Naive thymus-derived CD4-positive, alpha-beta T cell (primary cell): ENCODE measurements around the gene SIAH1. TPM values are rescaled to one million over a fixed set of nuclear protein-coding genes. Genes with fewer than 3 reads are reported as not detected.
"Not testable (repeated sequence)": the region's sequence is repeated elsewhere in the genome, so short reads cannot be mapped to it uniquely, and the experiment has no call there.

Experiments used
- ATAC-seq: fragments of 150-1000 bp; cut with Tn5 transposase; 2 replicates; pipeline ENCODE4 v1.10.0; 2021; ENCODE audit warnings: mild to moderate bottlenecking, moderate library complexity
- CTCF ChIA-PET: fragments of 350-600 bp; sonication (Branson Sonifier 250); formaldehyde crosslinking; loops from one replicate; lab custom pipeline; 2021; ENCODE audit warnings: antibody characterized with exemption; lab: Charles Lee
- POLR2A ChIA-PET: fragments of 350-600 bp; sonication (Branson Sonifier 250); formaldehyde crosslinking; loops from one replicate; lab custom pipeline; 2021; ENCODE audit warnings: antibody characterized with exemption, inconsistent platforms; lab: Charles Lee
- DNase-seq, 9 donors: peaks; one replicate each; pipeline versions ENCODE4 v3.0.0 to v3.0.0-alpha.2; 2020 to 2022; ENCODE audit warnings: mixed read lengths in 1 of 9
- H3K27ac ChIP-seq: one replicate; pipeline ENCODE4 v1.7.0; 2013; ENCODE audit warnings: mild to moderate bottlenecking, low read depth, low read length, moderate library complexity
- H3K27me3 ChIP-seq, 2 donors: one replicate each; pipeline ENCODE4 v1.7.0; 2013; ENCODE audit warnings: low read length in 2 of 2, mild to moderate bottlenecking in 2 of 2, moderate library complexity in 2 of 2; ENCODE audit not compliant: control insufficient read depth in 2 of 2, insufficient read depth in 2 of 2
- H3K36me3 ChIP-seq, 3 experiments: 1 replicate in 2 of 3; 2 replicates in 1 of 3; pipeline ENCODE4 v1.7.0; 2013; ENCODE audit warnings: low read length in 3 of 3, mild to moderate bottlenecking in 3 of 3, moderate library complexity in 1 of 3; ENCODE audit not compliant: insufficient read depth in 3 of 3, control insufficient read depth in 2 of 3
- H3K4me1 ChIP-seq, 2 donors: one replicate each; pipeline ENCODE4 v1.7.0; 2013; ENCODE audit warnings: low read length in 2 of 2, mild to moderate bottlenecking in 2 of 2, moderate library complexity in 1 of 2; ENCODE audit not compliant: control insufficient read depth in 2 of 2, insufficient read depth in 2 of 2
- H3K4me3 ChIP-seq: 2 replicates; pipeline ENCODE4 v1.7.0; 2013; ENCODE audit warnings: mild to moderate bottlenecking, low read length
- H3K9me3 ChIP-seq, 3 experiments: 1 replicate in 2 of 3; 2 replicates in 1 of 3; pipeline ENCODE4 v1.7.0; 2013; ENCODE audit warnings: low read length in 3 of 3; ENCODE audit not compliant: control insufficient read depth in 2 of 3
- H3K27ac Mint-ChIP-seq, 9 donors: one replicate each; pipeline ENCODE4 v1.8.0; 2020 to 2022; ENCODE audit warnings: mixed read lengths in 9 of 9, mild to moderate bottlenecking in 8 of 9, moderate library complexity in 5 of 9, inconsistent platforms in 2 of 9
- H3K27me3 Mint-ChIP-seq, 5 donors: one replicate each; pipeline ENCODE4 v1.8.0; 2021 to 2022; ENCODE audit warnings: mixed read lengths in 5 of 5, mild to moderate bottlenecking in 1 of 5
- H3K36me3 Mint-ChIP-seq, 5 donors: one replicate each; pipeline ENCODE4 v1.8.0; 2020 to 2022; ENCODE audit warnings: mixed read lengths in 5 of 5, mild to moderate bottlenecking in 3 of 5, inconsistent platforms in 1 of 5
- H3K4me1 Mint-ChIP-seq, 7 donors: one replicate each; pipeline ENCODE4 v1.8.0; 2020 to 2022; ENCODE audit warnings: mixed read lengths in 7 of 7, mild to moderate bottlenecking in 3 of 7, inconsistent platforms in 1 of 7
- H3K4me3 Mint-ChIP-seq, 10 donors: one replicate each; pipeline ENCODE4 v1.8.0; 2020 to 2022; ENCODE audit warnings: mild to moderate bottlenecking in 10 of 10, mixed read lengths in 10 of 10, moderate library complexity in 6 of 10, inconsistent platforms in 2 of 10
- H3K9me3 Mint-ChIP-seq, 11 donors: one replicate each; pipeline ENCODE4 v1.8.0; 2020 to 2022; ENCODE audit warnings: mixed read lengths in 11 of 11, mild to moderate bottlenecking in 4 of 11, inconsistent platforms in 1 of 11, moderate library complexity in 1 of 11
- intact Hi-C, 2 donors: fragments of 100-400 bp; cut with micrococcal nuclease; formaldehyde crosslinking; loops; one replicate each; pipeline ENCODE4 v1.15.1; 2023
- polyA plus RNA-seq, 2 donors: library from polyadenylated mRNA; unstranded; fragments of 300-500 nt; fragmentation: Illumina TruSeq; gene quantifications; one replicate each; pipeline ENCODE4 v1.2.3, GENCODE V29; 2021
- total RNA-seq, 6 experiments: library from RNA in 5 of 6; stranded (reverse) in 5 of 6; gene quantifications; 1 replicate in 5 of 6; 2 replicates in 1 of 6; pipeline ENCODE4 v1.2.3 and lab custom pipeline; 2021 to 2026

The SIAH1 gene
- total and polyA plus RNA-seq, 7 experiments from 2014 or later, result 14.5 to 51.1 (median 19.8) TPM

DNA sequence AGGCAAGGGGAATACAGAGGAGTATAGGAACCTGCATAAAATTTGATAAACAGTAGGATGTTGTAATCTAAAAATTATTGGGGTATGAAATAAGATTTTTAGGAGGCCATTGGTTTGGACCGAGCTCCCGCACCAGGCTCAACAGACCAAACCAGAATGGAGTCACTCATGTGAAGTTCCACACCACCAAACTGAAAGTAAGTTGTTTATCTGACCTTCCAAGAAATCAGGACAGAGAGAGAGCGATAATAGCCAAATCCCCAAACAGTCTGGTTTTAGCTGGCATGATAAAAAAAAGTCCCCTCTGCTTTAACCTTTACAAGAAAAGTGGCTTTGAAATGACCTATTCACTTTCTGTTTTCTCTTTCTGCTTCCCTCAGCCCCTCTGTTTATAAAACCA lies 45.7 kb upstream of the SIAH1 start:
- no peaks in the 10 kb centered on the region for H3K27me3 ChIP-seq
- no peak overlapping the region for H3K4me3 Mint-ChIP-seq
- H3K27ac ChIP-seq, result no peak overlapping the region
- ChIA-PET CTCF (no interaction called here), POLR2A (no interaction called here)
- H3K36me3 ChIP-seq, result no peaks in the 10 kb centered on the region
- no peak overlapping the region for H3K4me3 ChIP-seq
- peaks cover 0 to 3% (median 0%) of the 10 kb centered on the region in 5 donors for H3K36me3 Mint-ChIP-seq
- peaks cover 5 to 23% (median 16%) of the 10 kb centered on the region in 7 donors for H3K4me1 Mint-ChIP-seq
- DNase-seq (no peak), ATAC-seq (no peak)
- no peaks in the 10 kb centered on the region for H3K9me3 ChIP-seq
- intact Hi-C loops, result no loop called here
- peaks cover 0 to 5% (median 0%) of the 10 kb centered on the region in 11 donors for H3K9me3 Mint-ChIP-seq
- peak overlapping the region in 1 of 9 donors; percentile 55 for H3K27ac Mint-ChIP-seq
- no peaks in the 10 kb centered on the region for H3K4me1 ChIP-seq
- peaks cover 0 to 4% (median 0%) of the 10 kb centered on the region in 5 donors for H3K27me3 Mint-ChIP-seq

DNA sequence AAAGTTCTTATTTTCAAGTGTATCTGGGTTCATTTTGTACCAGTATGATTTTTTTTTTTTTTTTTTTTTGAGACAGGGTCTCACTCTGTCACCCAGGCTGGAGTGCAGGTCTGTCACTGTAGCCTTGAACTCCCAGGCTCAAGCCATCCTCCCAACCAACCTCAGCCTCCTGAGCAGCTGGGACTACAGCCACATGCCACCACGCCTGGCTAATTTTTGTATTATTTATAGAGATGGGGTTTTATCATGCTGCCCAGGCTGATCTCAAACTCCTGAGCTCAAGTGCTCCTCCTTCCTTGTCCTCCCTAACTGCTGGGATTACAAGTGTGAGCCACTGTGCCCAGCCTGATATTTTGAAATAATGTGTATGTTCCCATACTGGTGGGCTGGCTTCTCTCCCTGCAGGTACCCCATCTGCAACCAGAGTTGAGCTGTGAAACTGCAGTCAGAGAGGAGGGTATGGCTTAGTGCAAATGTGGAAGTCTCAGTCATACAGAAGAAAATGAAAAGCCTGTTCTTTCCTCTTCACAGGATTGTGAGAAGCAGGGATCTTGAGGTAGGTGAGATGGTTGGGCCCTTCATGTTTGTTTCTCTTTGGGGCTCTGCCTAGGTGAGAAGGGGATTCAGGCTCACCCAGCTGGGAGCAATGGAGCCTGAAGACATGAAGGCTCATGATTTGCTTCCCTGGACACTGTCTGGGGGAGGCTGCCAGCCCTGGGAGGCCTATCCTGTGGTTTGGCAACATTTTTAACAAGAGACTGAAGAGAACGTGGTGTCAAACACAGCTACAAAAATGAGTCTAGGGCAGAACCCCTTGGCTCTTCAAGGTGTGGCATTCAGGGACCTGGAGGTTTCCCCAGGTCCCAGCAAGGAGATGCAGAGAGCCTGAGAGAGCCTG lies 41.3 kb upstream of the SIAH1 start:
- DNase-seq, result no peak
- H3K27me3 ChIP-seq, result no peaks in the 10 kb centered on the region
- no peaks in the 10 kb centered on the region for H3K9me3 ChIP-seq
- peaks cover 0 to 2% (median 0%) of the 10 kb centered on the region in 7 donors for H3K4me1 Mint-ChIP-seq
- H3K4me3 Mint-ChIP-seq, result no peak overlapping the region
- H3K27me3 Mint-ChIP-seq, result peaks cover 0 to 4% (median 0%) of the 10 kb centered on the region in 5 donors
- ChIA-PET CTCF (interaction anchor here (1.6 kb wide), 1 partner anchor 197 kb away, joined by 4 read pairs; no protein-coding TSS in a partner anchor), POLR2A (no interaction called here)
- H3K9me3 Mint-ChIP-seq, result peaks cover 0 to 5% (median 0%) of the 10 kb centered on the region in 11 donors
- H3K36me3 Mint-ChIP-seq, result peaks cover 0 to 3% (median 0%) of the 10 kb centered on the region in 5 donors
- no peaks in the 10 kb centered on the region for H3K36me3 ChIP-seq
- H3K27ac Mint-ChIP-seq, result peak overlapping the region in 1 of 9 donors; percentile 25
- no peak overlapping the region for H3K4me3 ChIP-seq
- no peak overlapping the region for H3K27ac ChIP-seq
- H3K4me1 ChIP-seq, result no peaks in the 10 kb centered on the region
- intact Hi-C loops, result no loop called here
- ATAC-seq, result no peak

DNA sequence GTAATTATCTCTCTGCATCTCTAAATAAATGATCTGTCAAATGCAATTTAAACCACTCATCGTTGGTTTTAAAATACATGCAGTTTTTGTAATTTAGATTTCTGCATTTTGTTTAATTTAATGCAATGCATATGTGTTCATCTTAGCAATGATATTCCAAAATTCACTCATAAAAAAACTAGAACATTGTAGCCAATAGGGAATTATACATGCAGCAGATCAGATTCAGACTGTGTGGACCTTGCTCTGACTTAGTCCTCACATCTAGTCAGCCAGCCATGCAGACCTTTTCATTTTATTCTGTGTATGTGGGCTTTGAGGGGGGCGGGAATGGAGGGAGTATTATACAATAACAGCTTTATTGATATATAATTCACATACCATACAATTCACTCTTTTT lies 37.3 kb upstream of the SIAH1 start:
- Mint-ChIP-seq H3K36me3 (no peaks in the 10 kb centered on the region), H3K27ac (no peak overlapping the region), H3K27me3 (peaks cover 0 to 4% (median 0%) of the 10 kb centered on the region in 5 donors), H3K4me1 (no peaks in the 10 kb centered on the region), H3K4me3 (no peak overlapping the region), H3K9me3 (no peaks in the 10 kb centered on the region)
- Histone ChIP-seq H3K36me3 (no peaks in the 10 kb centered on the region), H3K27me3 (no peaks in the 10 kb centered on the region), H3K9me3 (no peaks in the 10 kb centered on the region), H3K27ac (no peak overlapping the region), H3K4me1 (no peaks in the 10 kb centered on the region), H3K4me3 (no peak overlapping the region)
- ChIA-PET CTCF (no interaction called here), POLR2A (no interaction called here)
- intact Hi-C loops, result no loop called here
- DNase-seq (no peak), ATAC-seq (no peak)

DNA sequence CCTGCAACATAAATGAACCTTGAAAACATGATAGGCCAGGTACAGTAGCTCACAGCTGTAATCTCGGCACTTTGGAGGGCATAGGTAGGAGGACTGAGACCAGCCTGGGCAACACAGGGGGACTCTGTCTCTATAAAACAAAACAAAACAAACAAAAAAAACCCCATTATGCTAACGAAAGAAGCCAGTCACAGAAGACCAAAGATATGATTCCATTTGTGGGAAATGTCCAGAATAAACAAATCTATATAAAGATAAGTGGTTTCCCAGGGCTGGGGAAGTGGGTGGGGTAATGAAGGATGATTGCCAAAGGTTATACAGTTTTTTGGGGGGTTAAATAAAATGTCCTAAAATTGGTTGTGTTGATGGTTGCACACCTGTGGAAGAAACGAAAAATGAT lies 36.5 kb upstream of the SIAH1 start:
- DNase-seq, result no peak
- H3K27me3 ChIP-seq, result no peaks in the 10 kb centered on the region
- H3K4me3 ChIP-seq, result no peak overlapping the region
- ChIA-PET CTCF (no interaction called here), POLR2A (no interaction called here)
- ATAC-seq, result no peak
- H3K4me3 Mint-ChIP-seq, result no peak overlapping the region
- no peak overlapping the region for H3K27ac Mint-ChIP-seq
- H3K27me3 Mint-ChIP-seq, result peaks cover 0 to 4% (median 0%) of the 10 kb centered on the region in 5 donors
- no peaks in the 10 kb centered on the region for H3K4me1 ChIP-seq
- intact Hi-C loops, result no loop called here
- no peak overlapping the region for H3K27ac ChIP-seq
- H3K36me3 Mint-ChIP-seq, result no peaks in the 10 kb centered on the region
- no peaks in the 10 kb centered on the region for H3K9me3 Mint-ChIP-seq
- no peaks in the 10 kb centered on the region for H3K36me3 ChIP-seq
- no peaks in the 10 kb centered on the region for H3K4me1 Mint-ChIP-seq
- H3K9me3 ChIP-seq, result no peaks in the 10 kb centered on the region

DNA sequence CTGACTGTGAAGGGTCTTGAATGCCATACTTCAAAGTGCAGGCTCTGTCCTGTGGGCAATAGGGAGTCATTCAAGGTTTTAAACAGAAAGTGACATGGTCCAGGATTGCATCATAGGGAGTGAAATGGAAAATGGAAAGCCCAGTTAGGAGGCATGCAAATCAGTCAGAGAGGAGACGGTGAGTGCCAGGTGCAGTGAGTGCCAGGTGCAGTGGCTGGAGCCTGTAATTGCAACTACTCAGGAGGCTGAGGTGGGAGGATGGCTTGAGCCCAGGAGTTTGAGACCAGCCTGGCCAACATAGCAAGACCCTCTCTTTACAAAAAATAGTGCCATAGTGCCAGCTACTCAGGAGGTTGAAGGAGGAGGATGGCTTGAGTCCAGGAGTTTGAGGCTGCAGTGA lies 35.2 kb upstream of the SIAH1 start:
- intact Hi-C loops, result no loop called here
- ATAC-seq (no peak), DNase-seq (no peak)
- Histone ChIP-seq H3K27ac (no peak overlapping the region), H3K4me3 (no peak overlapping the region), H3K9me3 (no peaks in the 10 kb centered on the region), H3K36me3 (no peaks in the 10 kb centered on the region), H3K4me1 (no peaks in the 10 kb centered on the region), H3K27me3 (no peaks in the 10 kb centered on the region)
- H3K36me3 Mint-ChIP-seq, result no peaks in the 10 kb centered on the region
- CTCF ChIA-PET, result no interaction called here
- H3K4me3 Mint-ChIP-seq, result no peak overlapping the region
- H3K4me1 Mint-ChIP-seq, result no peaks in the 10 kb centered on the region
- POLR2A ChIA-PET, result no interaction called here
- H3K27ac Mint-ChIP-seq, result no peak overlapping the region
- H3K9me3 Mint-ChIP-seq, result peaks cover 0 to 2% (median 0%) of the 10 kb centered on the region in 11 donors
- H3K27me3 Mint-ChIP-seq, result no peaks in the 10 kb centered on the region

DNA sequence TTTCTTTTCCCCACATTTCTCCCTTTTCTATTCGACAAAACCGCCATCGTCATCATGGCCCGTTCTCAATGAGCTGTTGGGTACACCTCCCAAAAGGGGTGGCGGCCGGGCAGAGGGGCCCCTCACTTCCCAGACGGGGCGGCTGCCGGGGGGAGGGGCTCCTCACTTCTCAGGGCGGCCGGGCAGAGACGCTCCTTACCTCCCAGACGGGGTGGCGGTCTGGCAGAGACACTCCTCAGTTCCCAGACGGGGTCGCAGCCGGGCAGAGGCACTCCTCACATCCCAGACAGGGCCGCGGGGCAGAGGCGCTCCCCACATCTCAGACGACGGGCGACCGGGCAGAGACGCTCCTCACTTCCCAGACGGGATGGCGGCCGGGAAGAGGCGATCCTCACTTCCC lies 31.4 kb upstream of the SIAH1 start:
- H3K4me3 Mint-ChIP-seq, H3K36me3 ChIP-seq, H3K9me3 ChIP-seq, POLR2A ChIA-PET, H3K4me1 ChIP-seq, ATAC-seq, H3K27me3 Mint-ChIP-seq, intact Hi-C loops, H3K9me3 Mint-ChIP-seq, H3K36me3 Mint-ChIP-seq, H3K27ac ChIP-seq, H3K27ac Mint-ChIP-seq, H3K4me1 Mint-ChIP-seq, H3K4me3 ChIP-seq, H3K27me3 ChIP-seq, CTCF ChIA-PET, DNase-seq: not testable (repeated sequence)

GRCh38 chr16:48413272-48413671 lies 28.1 kb upstream of the SIAH1 start:
- DNase-seq (no peak), ATAC-seq (no peak)
- Histone ChIP-seq H3K9me3 (no peaks in the 10 kb centered on the region), H3K27me3 (no peaks in the 10 kb centered on the region), H3K27ac (no peak overlapping the region), H3K4me3 (no peak overlapping the region), H3K4me1 (no peaks in the 10 kb centered on the region), H3K36me3 (no peaks in the 10 kb centered on the region)
- no peak overlapping the region for H3K4me3 Mint-ChIP-seq
- peaks cover 0 to 6% (median 0%) of the 10 kb centered on the region in 7 donors for H3K4me1 Mint-ChIP-seq
- ChIA-PET POLR2A (no interaction called here), CTCF (no interaction called here)
- H3K27ac Mint-ChIP-seq, result no peak overlapping the region
- H3K9me3 Mint-ChIP-seq, result peaks cover 0 to 2% (median 0%) of the 10 kb centered on the region in 11 donors
- no peaks in the 10 kb centered on the region for H3K36me3 Mint-ChIP-seq
- intact Hi-C loops, result no loop called here
- peaks cover 0 to 6% (median 3%) of the 10 kb centered on the region in 5 donors for H3K27me3 Mint-ChIP-seq
